ENCODE results near the gene RABIF. TPM values are rescaled to one million over a fixed set of nuclear protein-coding genes. Genes with fewer than 3 reads are reported as not detected.

Gene RABIF
- total RNA-seq: 3.3 and 4.7 TPM in 2 replicates

DNA sequence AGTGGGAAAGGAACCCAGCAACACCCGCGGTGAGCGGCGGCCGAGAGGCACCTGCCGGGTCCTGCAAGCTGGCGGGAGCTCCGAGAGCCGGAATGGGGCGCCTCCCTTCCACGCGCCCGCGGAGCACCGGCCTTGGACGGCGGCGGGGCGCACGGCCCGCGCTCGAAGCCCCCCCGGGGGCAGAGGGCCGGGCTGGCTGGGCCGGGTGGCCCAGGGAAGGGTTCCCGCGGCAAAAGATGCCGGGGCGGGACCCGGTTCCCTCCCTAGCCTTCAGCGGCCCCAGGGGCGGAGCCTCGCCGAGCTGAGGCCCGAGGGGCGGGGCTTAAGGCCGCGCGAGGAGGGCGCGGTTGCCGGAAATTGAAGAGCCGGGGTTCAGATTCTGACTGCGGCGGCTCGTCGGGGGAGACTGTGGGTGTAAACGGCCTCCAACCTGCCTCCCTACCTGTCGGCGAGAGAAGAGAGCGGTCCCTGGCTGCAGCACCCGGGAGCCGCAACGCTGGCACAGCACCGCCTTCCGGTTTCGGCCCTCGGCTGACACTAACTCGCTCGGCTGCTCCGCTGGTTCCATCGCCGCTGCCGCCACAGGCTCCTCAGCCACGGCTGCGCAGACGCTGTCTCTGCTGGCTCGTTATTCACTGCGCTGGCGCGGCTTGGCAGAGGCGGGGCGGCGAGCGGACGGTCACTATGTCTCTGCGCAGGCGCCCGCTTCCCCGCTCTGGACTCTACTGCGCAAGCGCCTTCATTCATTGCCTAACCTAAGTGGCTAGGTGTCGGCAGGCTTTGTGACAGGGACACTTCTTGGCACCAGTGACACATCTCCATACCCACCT lies at the start of gene RABIF:
Gene RABIF (minus strand): TSS at position 619 of the 830 bp plus-strand sequence. CDS start 51 bp downstream, at position 568.

GRCh38 chr1:202926581-202927491 lies 37.9 kb upstream of the RABIF start, which contains the start of gene KLHL12:
Gene KLHL12 (minus strand): TSS chr1:202927234. CDS start chr1:202925162, 2,072 bp downstream.

Other genes starting within 250 kb of the RABIF start
- under 0.01 TPM in 1 of 2 replicates, not detected in the other for gene SYT2, start 178.7 kb downstream of the RABIF start, total RNA-seq
- gene KDM5B, start 80.7 kb downstream of the RABIF start, total RNA-seq: 65.7 and 85.5 TPM in 2 replicates
- gene PCAT6, start 78.2 kb downstream of the RABIF start, total RNA-seq: 0.55 TPM in 1 of 2 replicates, not detected in the other
- 31.9 and 36.3 TPM in 2 replicates for gene KLHL12, start 38.1 kb upstream of the RABIF start, total RNA-seq
- gene ADIPOR1, start 69.2 kb upstream of the RABIF start, total RNA-seq: 93.6 and 126 TPM in 2 replicates
- 36.0 and 51.4 TPM in 2 replicates for gene CYB5R1, start 78.1 kb upstream of the RABIF start, total RNA-seq
- gene TMEM183A, start 118.2 kb upstream of the RABIF start, total RNA-seq: 77.9 and 106 TPM in 2 replicates
- 5.3 and 35.9 TPM in 2 replicates for gene PPFIA4, start 137.3 kb upstream of the RABIF start, total RNA-seq
- gene MYOG, start 196.9 kb upstream of the RABIF start, total RNA-seq: not detected in 2 replicates
- 16.5 and 19.5 TPM in 2 replicates for gene ADORA1, start 238.6 kb upstream of the RABIF start, total RNA-seq